ENCODE measurements around the gene TEX2.
A peak's percentile ranks its signal among the peaks of the same experiment; 100 is the strongest.

The TEX2 gene

GRCh38 chr17:64107500-64108236 is 155.4 kb downstream of the TEX2 start:
- no peak for DNase-seq

- DNase-seq = no peak
Measured at GRCh38 chr17:64106918-64107317, 156.1 kb downstream of the TEX2 start.

- DNase-seq = peak; percentile 53
Measured at GRCh38 chr17:64103391-64104364, 159.4 kb downstream of the TEX2 start.

GRCh38 chr17:64102627-64103390 is 160.3 kb downstream of the TEX2 start:
- DNase-seq = no peak

GRCh38 chr17:64099543-64099942 is 163.5 kb downstream of the TEX2 start:
- DNase-seq = no peak

Measured in inflammatory macrophage treated with lipopolysaccharide for 4 hours (primary cell).